ENCODE results near the gene FAM171A1. TPM values are rescaled to one million over a fixed set of nuclear protein-coding genes. Genes with fewer than 3 reads are reported as not detected.

Gene FAM171A1
- total and polyA plus RNA-seq, 2 of the 13 experiments (the other 11 are each of a cell fraction or from before 2014, with no cell fraction given), result 21.5 to 34.7 TPM

DNA sequence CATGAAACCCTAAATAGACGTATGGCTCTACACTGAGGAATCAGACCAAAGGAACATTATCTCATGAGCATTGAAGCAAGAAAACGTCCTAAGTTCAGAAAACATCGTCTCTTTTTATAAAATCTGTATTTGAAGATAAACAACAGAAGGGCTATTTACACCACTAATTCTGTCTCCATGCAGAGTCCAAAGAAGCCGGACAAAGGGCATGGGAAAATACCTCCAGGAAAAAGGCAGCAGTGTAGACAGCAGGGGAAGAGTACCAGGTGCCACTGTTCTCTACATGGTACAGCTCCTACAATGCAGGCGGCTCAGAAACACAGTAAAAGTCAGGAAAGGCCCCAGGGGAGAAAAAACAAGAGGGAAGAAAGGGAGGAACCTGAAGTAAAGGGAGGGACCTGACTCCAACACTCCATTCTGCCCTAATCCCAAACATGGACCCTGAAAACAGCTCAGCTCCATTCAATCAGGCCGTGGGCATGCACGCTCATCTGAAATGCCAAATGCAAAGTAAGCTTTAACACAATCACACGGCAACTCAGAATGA, 17.5 kb downstream of the FAM171A1 start (continued):
- TF ChIP-seq, protein P1, sequence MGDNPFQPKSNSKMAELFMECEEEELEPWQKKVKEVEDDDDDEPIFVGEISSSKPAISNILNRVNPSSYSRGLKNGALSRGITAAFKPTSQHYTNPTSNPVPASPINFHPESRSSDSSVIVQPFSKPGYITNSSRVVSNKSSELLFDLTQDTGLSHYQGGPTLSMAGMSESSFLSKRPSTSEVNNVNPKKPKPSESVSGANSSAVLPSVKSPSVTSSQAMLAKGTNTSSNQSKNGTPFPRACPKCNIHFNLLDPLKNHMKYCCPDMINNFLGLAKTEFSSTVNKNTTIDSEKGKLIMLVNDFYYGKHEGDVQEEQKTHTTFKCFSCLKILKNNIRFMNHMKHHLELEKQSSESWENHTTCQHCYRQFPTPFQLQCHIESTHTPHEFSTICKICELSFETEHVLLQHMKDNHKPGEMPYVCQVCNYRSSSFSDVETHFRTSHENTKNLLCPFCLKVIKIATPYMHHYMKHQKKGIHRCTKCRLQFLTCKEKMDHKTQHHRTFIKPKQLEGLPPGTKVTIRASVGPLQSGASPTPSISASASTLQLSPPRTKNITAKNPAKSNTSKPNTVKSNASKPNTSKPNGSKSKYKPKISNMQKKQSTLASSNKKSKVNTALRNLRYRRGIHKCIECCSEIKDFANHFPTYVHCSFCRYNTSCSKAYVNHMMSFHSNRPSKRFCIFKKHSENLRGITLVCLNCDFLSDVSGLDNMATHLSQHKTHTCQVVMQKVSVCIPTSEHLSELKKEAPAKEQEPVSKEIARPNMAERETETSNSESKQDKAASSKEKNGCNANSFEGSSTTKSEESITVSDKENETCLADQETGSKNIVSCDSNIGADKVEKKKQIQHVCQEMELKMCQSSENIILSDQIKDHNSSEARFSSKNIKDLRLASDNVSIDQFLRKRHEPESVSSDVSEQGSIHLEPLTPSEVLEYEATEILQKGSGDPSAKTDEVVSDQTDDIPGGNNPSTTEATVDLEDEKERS (CRISPR knock-in tag; IDR thresholded peaks at IDR 0.05), result no peak
- TF ChIP-seq ELF3 (CRISPR knock-in tag; IDR thresholded peaks at IDR 0.05), result no peak
- TF ChIP-seq NCOR1 (IDR thresholded peaks at IDR 0.05; ENCODE audit: borderline replicate concordance, low read length), result peak; percentile 44; the same call in 1 of the 2 replicates
- TF ChIP-seq ZSCAN20 (CRISPR knock-in tag; IDR thresholded peaks at IDR 0.05; ENCODE audit: borderline replicate concordance), result peak; percentile 88
- TF ChIP-seq PPARG (CRISPR knock-in tag; conservative IDR thresholded peaks at IDR 0.05), result peak; percentile 69
- peak; percentile 69; the same call in 1 of the 2 replicates for TF ChIP-seq GFI1 (CRISPR knock-in tag; IDR thresholded peaks at IDR 0.05; ENCODE audit: borderline replicate concordance)
- TF ChIP-seq, protein P2, sequence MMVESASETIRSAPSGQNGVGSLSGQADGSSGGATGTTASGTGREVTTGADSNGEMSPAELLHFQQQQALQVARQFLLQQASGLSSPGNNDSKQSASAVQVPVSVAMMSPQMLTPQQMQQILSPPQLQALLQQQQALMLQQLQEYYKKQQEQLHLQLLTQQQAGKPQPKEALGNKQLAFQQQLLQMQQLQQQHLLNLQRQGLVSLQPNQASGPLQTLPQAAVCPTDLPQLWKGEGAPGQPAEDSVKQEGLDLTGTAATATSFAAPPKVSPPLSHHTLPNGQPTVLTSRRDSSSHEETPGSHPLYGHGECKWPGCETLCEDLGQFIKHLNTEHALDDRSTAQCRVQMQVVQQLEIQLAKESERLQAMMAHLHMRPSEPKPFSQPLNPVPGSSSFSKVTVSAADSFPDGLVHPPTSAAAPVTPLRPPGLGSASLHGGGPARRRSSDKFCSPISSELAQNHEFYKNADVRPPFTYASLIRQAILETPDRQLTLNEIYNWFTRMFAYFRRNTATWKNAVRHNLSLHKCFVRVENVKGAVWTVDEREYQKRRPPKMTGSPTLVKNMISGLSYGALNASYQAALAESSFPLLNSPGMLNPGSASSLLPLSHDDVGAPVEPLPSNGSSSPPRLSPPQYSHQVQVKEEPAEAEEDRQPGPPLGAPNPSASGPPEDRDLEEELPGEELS (CRISPR knock-in tag; IDR thresholded peaks at IDR 0.05), result 0 out of 2 replicates have a peak, but pooled peaks have one; percentile 10
- peak; percentile 36; the same call in 1 of the 2 replicates for TF ChIP-seq FOXA3 (CRISPR knock-in tag; IDR thresholded peaks at IDR 0.05)
- TF ChIP-seq ZNF260 (CRISPR knock-in tag; IDR thresholded peaks at IDR 0.05; ENCODE audit: borderline replicate concordance, low read depth), result no peak
- peak; percentile 21 for TF ChIP-seq TBL1XR1 (IDR thresholded peaks at IDR 0.05; ENCODE audit: borderline replicate concordance, low read length, partially characterized antibody)
- no peak for TF ChIP-seq KAT2B (IDR thresholded peaks at IDR 0.05; ENCODE audit: borderline replicate concordance, low read depth, low read length)
- TF ChIP-seq NCOA2 (CRISPR knock-in tag; IDR thresholded peaks at IDR 0.05), result peak; percentile 33; the same call in 1 of the 2 replicates
- TF ChIP-seq, protein P3, sequence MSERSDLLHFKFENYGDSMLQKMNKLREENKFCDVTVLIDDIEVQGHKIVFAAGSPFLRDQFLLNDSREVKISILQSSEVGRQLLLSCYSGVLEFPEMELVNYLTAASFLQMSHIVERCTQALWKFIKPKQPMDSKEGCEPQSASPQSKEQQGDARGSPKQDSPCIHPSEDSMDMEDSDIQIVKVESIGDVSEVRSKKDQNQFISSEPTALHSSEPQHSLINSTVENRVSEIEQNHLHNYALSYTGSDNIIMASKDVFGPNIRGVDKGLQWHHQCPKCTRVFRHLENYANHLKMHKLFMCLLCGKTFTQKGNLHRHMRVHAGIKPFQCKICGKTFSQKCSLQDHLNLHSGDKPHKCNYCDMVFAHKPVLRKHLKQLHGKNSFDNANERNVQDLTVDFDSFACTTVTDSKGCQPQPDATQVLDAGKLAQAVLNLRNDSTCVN (CRISPR knock-in tag; IDR thresholded peaks at IDR 0.05; ENCODE audit: borderline replicate concordance), result no peak
- TF ChIP-seq HNF4A (CRISPR knock-in tag; IDR thresholded peaks at IDR 0.05), result peak; percentile 53; the same call in 1 of the 2 replicates
- no peak for TF ChIP-seq FOXP1 (IDR thresholded peaks at IDR 0.05)
- TF ChIP-seq FOXP1 (CRISPR knock-in tag; IDR thresholded peaks at IDR 0.05), result 0 out of 2 replicates have a peak, but pooled peaks have one; percentile 14
